ENCODE results near the gene KRT37.

- TF ChIP-seq CTCF (IDR thresholded peaks at IDR 0.05): no peak
- no peak for TF ChIP-seq POLR2A (IDR thresholded peaks at IDR 0.05)
- no peak for TF ChIP-seq EP300 (IDR thresholded peaks at IDR 0.05)
- TF ChIP-seq POLR2AphosphoS5 (IDR thresholded peaks at IDR 0.05): no peak
Observed at GRCh38 chr17:41437254-41437653, 12.9 kb upstream of the KRT37 start.

Measured in upper lobe of left lung (tissue), 4 donors.